ENCODE results near the gene TPGS2. TPM values are rescaled to one million over a fixed set of nuclear protein-coding genes. Genes with fewer than 3 reads are reported as not detected.

Gene TPGS2
- total and polyA plus RNA-seq, 2 of the 13 experiments (the other 11 are each of a cell fraction or from before 2014, with no cell fraction given) = 73.3 to 137 TPM

DNA sequence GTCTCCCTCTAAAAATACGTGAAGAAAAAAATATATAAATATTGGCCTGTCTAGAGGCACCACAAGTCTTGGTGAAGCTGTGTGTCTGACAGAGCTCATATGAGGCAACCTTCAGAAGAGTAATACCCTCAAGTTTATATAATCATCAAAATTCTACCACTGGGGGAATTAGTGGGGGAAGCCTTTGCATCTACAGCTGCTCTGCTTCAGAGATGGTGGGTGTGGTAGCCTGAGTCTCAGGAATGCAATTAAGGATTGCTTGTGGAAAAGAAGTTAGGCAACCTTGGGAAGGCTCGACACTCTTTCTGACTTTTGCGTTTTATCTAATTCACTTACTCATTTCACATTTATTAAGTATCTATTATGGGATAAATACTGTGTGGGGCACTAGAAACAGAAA, 17.4 kb downstream of the TPGS2 start:
- Histone ChIP-seq H3K4me2 (ENCODE audit: low read depth, low read length) (no peak overlapping the region), H3K36me3 (replicated peaks in 1 of 2; ENCODE audit: control insufficient read depth in 1 of 2, insufficient read depth in 2 of 2, low read length in 2 of 2) (peaks cover 2 to 52% of the 10 kb centered on the region in 2 experiments; a peak in 4 of 5 replicates), H2AFZ (ENCODE audit: low read length) (no peak overlapping the region), H4K20me1 (ENCODE audit: insufficient read depth, low read length) (peaks cover 7% of the 10 kb centered on the region), H3K79me2 (ENCODE audit: insufficient read depth, low read length) (no peaks in the 10 kb centered on the region), H3K9ac (ENCODE audit: insufficient read depth, low read depth, low read length) (no peak overlapping the region), H3K4me3 (replicated peaks in 1 of 3; ENCODE audit: insufficient read depth in 1 of 3, low read depth in 2 of 3, low read length in 3 of 3) (no peak overlapping the region), H3K4me1 (ENCODE audit: insufficient read depth, low read length) (no peaks in the 10 kb centered on the region), H3K9me3 (ENCODE audit: low read length) (no peaks in the 10 kb centered on the region), H3K27me3 (ENCODE audit: control insufficient read depth in 1 of 2, insufficient read depth in 2 of 2, low read length in 2 of 2) (no peaks in the 10 kb centered on the region), H3K27ac (ENCODE audit: extremely low read length, insufficient read depth, low read length) (no peak overlapping the region)
- POLR2A ChIA-PET = no interaction called here
- ATAC-seq = no peak
- no TSS peak for BruUV-seq (replicated peaks)
- intact Hi-C loops (cut with micrococcal nuclease; ENCODE audit: unreplicated experiment) (no loop called here), in situ Hi-C loops (cut with HindIII; ENCODE audit: extremely low pct_ligation_motif_present, low pct_unique_long_range_greater_than_20kb) (no loop called here)
- no peak for TF ChIP-seq PRPF4 (IDR thresholded peaks at IDR 0.05; ENCODE audit: low read depth, low read length, poor library complexity, severe bottlenecking)
- TF ChIP-seq, protein P1, sequence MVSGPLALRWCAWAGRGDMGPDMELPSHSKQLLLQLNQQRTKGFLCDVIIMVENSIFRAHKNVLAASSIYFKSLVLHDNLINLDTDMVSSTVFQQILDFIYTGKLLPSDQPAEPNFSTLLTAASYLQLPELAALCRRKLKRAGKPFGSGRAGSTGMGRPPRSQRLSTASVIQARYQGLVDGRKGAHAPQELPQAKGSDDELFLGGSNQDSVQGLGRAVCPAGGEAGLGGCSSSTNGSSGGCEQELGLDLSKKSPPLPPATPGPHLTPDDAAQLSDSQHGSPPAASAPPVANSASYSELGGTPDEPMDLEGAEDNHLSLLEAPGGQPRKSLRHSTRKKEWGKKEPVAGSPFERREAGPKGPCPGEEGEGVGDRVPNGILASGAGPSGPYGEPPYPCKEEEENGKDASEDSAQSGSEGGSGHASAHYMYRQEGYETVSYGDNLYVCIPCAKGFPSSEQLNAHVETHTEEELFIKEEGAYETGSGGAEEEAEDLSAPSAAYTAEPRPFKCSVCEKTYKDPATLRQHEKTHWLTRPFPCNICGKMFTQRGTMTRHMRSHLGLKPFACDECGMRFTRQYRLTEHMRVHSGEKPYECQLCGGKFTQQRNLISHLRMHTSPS (CRISPR knock-in tag; IDR thresholded peaks at IDR 0.05; ENCODE audit: low read depth) = no peak
- no peak for TF ChIP-seq HNRNPH1 (optimal IDR thresholded peaks at IDR 0.05; ENCODE audit: low read depth, low read length)
- no peak for TF ChIP-seq RBAK (CRISPR knock-in tag; IDR thresholded peaks at IDR 0.05)
- no peak for TF ChIP-seq ZNF224 (CRISPR knock-in tag; IDR thresholded peaks at IDR 0.05)
- TF ChIP-seq ZNF891 (CRISPR knock-in tag; IDR thresholded peaks at IDR 0.05) = no peak
- TF ChIP-seq, protein P2, sequence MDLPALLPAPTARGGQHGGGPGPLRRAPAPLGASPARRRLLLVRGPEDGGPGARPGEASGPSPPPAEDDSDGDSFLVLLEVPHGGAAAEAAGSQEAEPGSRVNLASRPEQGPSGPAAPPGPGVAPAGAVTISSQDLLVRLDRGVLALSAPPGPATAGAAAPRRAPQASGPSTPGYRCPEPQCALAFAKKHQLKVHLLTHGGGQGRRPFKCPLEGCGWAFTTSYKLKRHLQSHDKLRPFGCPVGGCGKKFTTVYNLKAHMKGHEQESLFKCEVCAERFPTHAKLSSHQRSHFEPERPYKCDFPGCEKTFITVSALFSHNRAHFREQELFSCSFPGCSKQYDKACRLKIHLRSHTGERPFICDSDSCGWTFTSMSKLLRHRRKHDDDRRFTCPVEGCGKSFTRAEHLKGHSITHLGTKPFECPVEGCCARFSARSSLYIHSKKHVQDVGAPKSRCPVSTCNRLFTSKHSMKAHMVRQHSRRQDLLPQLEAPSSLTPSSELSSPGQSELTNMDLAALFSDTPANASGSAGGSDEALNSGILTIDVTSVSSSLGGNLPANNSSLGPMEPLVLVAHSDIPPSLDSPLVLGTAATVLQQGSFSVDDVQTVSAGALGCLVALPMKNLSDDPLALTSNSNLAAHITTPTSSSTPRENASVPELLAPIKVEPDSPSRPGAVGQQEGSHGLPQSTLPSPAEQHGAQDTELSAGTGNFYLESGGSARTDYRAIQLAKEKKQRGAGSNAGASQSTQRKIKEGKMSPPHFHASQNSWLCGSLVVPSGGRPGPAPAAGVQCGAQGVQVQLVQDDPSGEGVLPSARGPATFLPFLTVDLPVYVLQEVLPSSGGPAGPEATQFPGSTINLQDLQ (CRISPR knock-in tag; IDR thresholded peaks at IDR 0.05) = no peak
- TF ChIP-seq HMGA1 (CRISPR knock-in tag; conservative IDR thresholded peaks at IDR 0.05) = no peak
- TF ChIP-seq, protein P3, sequence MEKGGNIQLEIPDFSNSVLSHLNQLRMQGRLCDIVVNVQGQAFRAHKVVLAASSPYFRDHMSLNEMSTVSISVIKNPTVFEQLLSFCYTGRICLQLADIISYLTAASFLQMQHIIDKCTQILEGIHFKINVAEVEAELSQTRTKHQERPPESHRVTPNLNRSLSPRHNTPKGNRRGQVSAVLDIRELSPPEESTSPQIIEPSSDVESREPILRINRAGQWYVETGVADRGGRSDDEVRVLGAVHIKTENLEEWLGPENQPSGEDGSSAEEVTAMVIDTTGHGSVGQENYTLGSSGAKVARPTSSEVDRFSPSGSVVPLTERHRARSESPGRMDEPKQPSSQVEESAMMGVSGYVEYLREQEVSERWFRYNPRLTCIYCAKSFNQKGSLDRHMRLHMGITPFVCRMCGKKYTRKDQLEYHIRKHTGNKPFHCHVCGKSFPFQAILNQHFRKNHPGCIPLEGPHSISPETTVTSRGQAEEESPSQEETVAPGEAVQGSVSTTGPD (CRISPR knock-in tag; IDR thresholded peaks at IDR 0.05) = no peak
- TF ChIP-seq FOXA3 (CRISPR knock-in tag; IDR thresholded peaks at IDR 0.05) = no peak
- TF ChIP-seq LCORL (IDR thresholded peaks at IDR 0.05) = no peak
- TF ChIP-seq LCORL (CRISPR knock-in tag; IDR thresholded peaks at IDR 0.05) = no peak
- no peak for TF ChIP-seq ELF4 (CRISPR knock-in tag; IDR thresholded peaks at IDR 0.05; ENCODE audit: borderline replicate concordance)
- CTCF ChIA-PET (ENCODE audit: low intra/inter-chr PET ratio, low total read pairs) = no interaction called here
- WGBS (ENCODE audit: low lambda C conversion rate) = 95% methylated on average over 3 of the region's 3 CpGs
- no peak for FAIRE-seq
- DNase-seq (ENCODE audit: low spot score) = no peak
